OCI-LY1 (cell line): ENCODE data around the gene CTDSP1.

ENCODE experiments used
- H2AFZ ChIP-seq: fragments of 200-600 bp; sonication (generic), shearing (Covaris generic); 2 replicates; pipeline ENCODE4 v1.6.0; 2014; ENCODE audit warnings: antibody characterized with exemption, mild to moderate bottlenecking, low read length
- H3F3A ChIP-seq: fragments of 200-600 bp; sonication (generic), shearing (Covaris generic); 2 replicates; pipeline ENCODE4 v1.6.0; 2014; ENCODE audit warnings: mild to moderate bottlenecking, antibody characterized with exemption, low read length, moderate library complexity; ENCODE audit not compliant: insufficient read depth
- H3K27ac ChIP-seq: fragments of 200-600 bp; sonication (generic); 2 replicates; pipeline ENCODE4 v1.5.1; 2014; ENCODE audit warnings: low read length, mixed run types, mild to moderate bottlenecking, low read depth; ENCODE audit not compliant: poor library complexity, severe bottlenecking
- H3K27me3 ChIP-seq: fragments of 200-600 bp; sonication (generic); 2 replicates; pipeline ENCODE4 v1.6.0; 2014; ENCODE audit warnings: antibody characterized with exemption, mild to moderate bottlenecking, low read length, moderate library complexity; ENCODE audit not compliant: insufficient read depth
- H3K36me3 ChIP-seq: fragments of 200-600 bp; sonication (generic); 2 replicates; pipeline ENCODE4 v1.6.1; 2014; ENCODE audit warnings: mild to moderate bottlenecking, antibody characterized with exemption, low read length, moderate library complexity, mixed read lengths; ENCODE audit not compliant: insufficient read depth
- H3K4me1 ChIP-seq: fragments of 200-600 bp; sonication (generic); 2 replicates; pipeline ENCODE4 v1.5.1; 2014; ENCODE audit warnings: mild to moderate bottlenecking, low read length, moderate library complexity; ENCODE audit not compliant: insufficient read depth, severe bottlenecking
- H3K4me2 ChIP-seq: fragments of 200-600 bp; sonication (generic), shearing (Covaris generic); 2 replicates; pipeline ENCODE4 v1.6.1; 2014; ENCODE audit warnings: low read length
- H3K4me3 ChIP-seq: fragments of 200-600 bp; sonication (generic); 2 replicates; pipeline ENCODE4 v1.5.1; 2014; ENCODE audit warnings: low read length, low read depth, mild to moderate bottlenecking, mixed read lengths; ENCODE audit not compliant: poor library complexity, severe bottlenecking
- H3K79me2 ChIP-seq: fragments of 200-600 bp; shearing (Covaris generic); 2 replicates; pipeline ENCODE4 v1.6.1; 2016; ENCODE audit warnings: mixed run types, low read length, mixed read lengths; ENCODE audit not compliant: insufficient read depth
- H3K9ac ChIP-seq: fragments of 200-600 bp; sonication (generic), shearing (Covaris generic); 2 replicates; pipeline ENCODE4 v1.6.1; 2014; ENCODE audit warnings: mild to moderate bottlenecking, low read length, mixed read lengths
- H3K9me2 ChIP-seq: fragments of 200-600 bp; sonication (generic), shearing (Covaris generic); 2 replicates; pipeline ENCODE4 v1.6.1; 2014; ENCODE audit warnings: low read depth, mild to moderate bottlenecking, low read length, mixed read lengths
- H3K9me3 ChIP-seq: fragments of 200-600 bp; shearing (Covaris generic); 2 replicates; pipeline ENCODE4 v1.6.1; 2014; ENCODE audit warnings: low read length, mixed read lengths
- H4K20me1 ChIP-seq: fragments of 200-600 bp; sonication (generic), shearing (Covaris generic); 2 replicates; pipeline ENCODE4 v1.6.0; 2016; ENCODE audit warnings: mild to moderate bottlenecking, low read length; ENCODE audit not compliant: insufficient read depth
- CTCF ChIP-seq: fragments of 200-600 bp; sonication (generic), shearing (Covaris generic); IDR thresholded peaks from 2 replicates; pipeline ENCODE4 v1.5.1; 2017; ENCODE audit warnings: mild to moderate bottlenecking, antibody characterized with exemption, low read length, moderate library complexity, mixed read lengths
- EZH2 ChIP-seq: fragments of 200-600 bp; sonication (generic), shearing (Covaris generic); IDR thresholded peaks from 2 replicates; pipeline ENCODE4 v1.8.0; 2017; ENCODE audit warnings: borderline replicate concordance, mixed run types, mild to moderate bottlenecking, antibody characterized with exemption, low read length, moderate library complexity, mixed read lengths

CTDSP1 gene

DNA sequence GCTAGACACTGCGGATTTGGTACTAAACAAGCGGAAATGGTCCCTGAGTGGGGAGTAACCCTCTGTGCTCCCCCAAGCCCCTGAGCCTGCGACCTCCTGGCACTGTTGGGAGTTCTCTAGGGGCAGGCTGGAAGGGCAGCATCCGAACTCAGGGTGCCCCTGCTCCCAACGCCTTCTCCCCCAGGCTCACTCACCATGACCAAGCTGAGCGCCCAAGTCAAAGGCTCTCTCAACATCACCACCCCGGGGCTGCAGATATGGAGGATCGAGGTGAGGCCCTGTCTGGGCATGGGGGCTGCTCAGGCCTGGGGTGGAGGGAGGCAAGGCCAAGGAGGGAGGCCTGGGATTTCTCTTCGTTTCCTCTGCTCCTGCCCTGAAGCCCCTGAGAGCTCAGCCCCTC, 23.9 kb downstream of the CTDSP1 start:
- no peaks in the 10 kb centered on the region for H3K4me1 ChIP-seq
- H3K4me3 ChIP-seq: no peak overlapping the region
- TF ChIP-seq EZH2: no peak
- TF ChIP-seq CTCF: no peak
- H3F3A ChIP-seq: no peaks in the 10 kb centered on the region
- no peak overlapping the region for H3K27ac ChIP-seq
- no peaks in the 10 kb centered on the region for H3K9me2 ChIP-seq
- no peaks in the 10 kb centered on the region for H3K79me2 ChIP-seq
- no peaks in the 10 kb centered on the region for H3K36me3 ChIP-seq
- H2AFZ ChIP-seq: no peak overlapping the region
- H3K27me3 ChIP-seq: no peaks in the 10 kb centered on the region
- no peak overlapping the region for H3K9ac ChIP-seq
- no peak overlapping the region for H3K4me2 ChIP-seq
- no peaks in the 10 kb centered on the region for H4K20me1 ChIP-seq
- H3K9me3 ChIP-seq: no peaks in the 10 kb centered on the region

GRCh38 chr2:218425531-218425930, 25.9 kb downstream of the CTDSP1 start:
- Histone ChIP-seq H2AFZ (no peak overlapping the region), H3K27ac (no peak overlapping the region), H3K9ac (no peak overlapping the region), H4K20me1 (no peaks in the 10 kb centered on the region), H3K27me3 (no peaks in the 10 kb centered on the region; the same call in 1 of the 2 replicates), H3K36me3 (no peaks in the 10 kb centered on the region), H3K4me3 (no peak overlapping the region), H3F3A (no peaks in the 10 kb centered on the region), H3K9me2 (no peaks in the 10 kb centered on the region), H3K9me3 (no peaks in the 10 kb centered on the region), H3K4me1 (no peaks in the 10 kb centered on the region), H3K4me2 (no peak overlapping the region), H3K79me2 (no peaks in the 10 kb centered on the region)
- no peak for TF ChIP-seq CTCF
- TF ChIP-seq EZH2: no peak

- no peak overlapping the region for H3K27ac ChIP-seq
- TF ChIP-seq CTCF: no peak
- TF ChIP-seq EZH2: no peak
- H3K4me2 ChIP-seq: no peak overlapping the region
These were observed 28.1 kb downstream of the CTDSP1 start for GRCh38 chr2:218427741-218428140.

More at GRCh38 chr2:218427741-218428140, 28.1 kb downstream of the CTDSP1 start:
- no peaks in the 10 kb centered on the region for H3K79me2 ChIP-seq
- no peaks in the 10 kb centered on the region for H3K9me3 ChIP-seq
- no peak overlapping the region for H3K4me3 ChIP-seq
- H3K36me3 ChIP-seq: no peaks in the 10 kb centered on the region
- no peaks in the 10 kb centered on the region for H4K20me1 ChIP-seq
- no peaks in the 10 kb centered on the region for H3F3A ChIP-seq
- H3K4me1 ChIP-seq: no peaks in the 10 kb centered on the region
- H3K9me2 ChIP-seq: no peaks in the 10 kb centered on the region
- H2AFZ ChIP-seq: no peak overlapping the region
- H3K9ac ChIP-seq: no peak overlapping the region
- no peaks in the 10 kb centered on the region; the same call in 1 of the 2 replicates for H3K27me3 ChIP-seq
